Esophagus (tissue), 2 donors: ENCODE measurements around the gene ZNF512B. TPM values are rescaled to one million over a fixed set of nuclear protein-coding genes. Genes with fewer than 3 reads are reported as not detected.
A peak's percentile ranks its signal among the peaks of the same experiment; 100 is the strongest.

Experiments
- H3K27ac ChIP-seq, 2 donors: one replicate each; pipeline ENCODE4 v1.5.1; 2013; ENCODE audit warnings: low read depth in 2 of 2, mild to moderate bottlenecking in 2 of 2, inconsistent platforms in 1 of 2, low read length in 1 of 2, moderate library complexity in 1 of 2
- H3K27me3 ChIP-seq, 2 donors: one replicate each; pipeline ENCODE4 v1.6.1; 2013; ENCODE audit warnings: low read length in 2 of 2, control low read depth in 1 of 2, mild to moderate bottlenecking in 1 of 2; ENCODE audit not compliant: insufficient read depth in 2 of 2, control insufficient read depth in 1 of 2
- H3K36me3 ChIP-seq, 2 donors: one replicate each; pipeline ENCODE4 v1.6.1; 2013; ENCODE audit warnings: low read length in 1 of 2; ENCODE audit not compliant: control insufficient read depth in 2 of 2, insufficient read depth in 2 of 2
- H3K4me1 ChIP-seq, 2 donors: one replicate each; pipeline ENCODE4 v1.6.1; 2013; ENCODE audit warnings: low read length in 1 of 2; ENCODE audit not compliant: control insufficient read depth in 2 of 2, insufficient read depth in 2 of 2
- H3K4me3 ChIP-seq, 2 donors: one replicate each; pipeline ENCODE4 v1.5.1; 2013; ENCODE audit warnings: low read length in 2 of 2, mild to moderate bottlenecking in 2 of 2, low read depth in 1 of 2, moderate library complexity in 1 of 2
- H3K9me3 ChIP-seq, 2 donors: one replicate each; pipeline ENCODE4 v1.6.1; 2013; ENCODE audit warnings: mild to moderate bottlenecking in 2 of 2, low read depth in 1 of 2, low read length in 1 of 2, moderate library complexity in 1 of 2; ENCODE audit not compliant: control insufficient read depth in 2 of 2, insufficient read depth in 1 of 2
- WGBS, 2 donors: extraction: QIAGEN DNeasy Blood & Tissue Kit; methylation state at CpG; one replicate each; pipeline ENCODE4 v1.1.7; 2013; 5-methylcytosine and 5-hydroxymethylcytosine counted together
- polyA plus RNA-seq, 2 donors: library from polyadenylated mRNA; stranded (reverse); fragments of 200-250 nt; gene quantifications; one replicate each; pipeline ENCODE4 v1.2.3, GENCODE V29; 2013
- donor health status: healthy with polysubstance abuse.
- donor health status: Bipolar disorder and iron deficiency.

The ZNF512B gene
- polyA plus RNA-seq, 2 donors = 10.1 to 18.3 TPM

GRCh38 chr20:63911176-63911575 is 58.6 kb downstream of the ZNF512B start:
- Histone ChIP-seq H3K4me1 (peaks cover 0 to 8% of the 10 kb centered on the region in 2 donors), H3K4me3 (no peak overlapping the region), H3K27me3 (no peaks in the 10 kb centered on the region), H3K9me3 (no peaks in the 10 kb centered on the region), H3K36me3 (peaks cover 0 to 3% of the 10 kb centered on the region in 2 donors), H3K27ac (peak overlapping the region; percentile 88 to 96)
- WGBS, 2 donors = 24 to 34% methylated on average over 12 of the region's 12 CpGs

DNA sequence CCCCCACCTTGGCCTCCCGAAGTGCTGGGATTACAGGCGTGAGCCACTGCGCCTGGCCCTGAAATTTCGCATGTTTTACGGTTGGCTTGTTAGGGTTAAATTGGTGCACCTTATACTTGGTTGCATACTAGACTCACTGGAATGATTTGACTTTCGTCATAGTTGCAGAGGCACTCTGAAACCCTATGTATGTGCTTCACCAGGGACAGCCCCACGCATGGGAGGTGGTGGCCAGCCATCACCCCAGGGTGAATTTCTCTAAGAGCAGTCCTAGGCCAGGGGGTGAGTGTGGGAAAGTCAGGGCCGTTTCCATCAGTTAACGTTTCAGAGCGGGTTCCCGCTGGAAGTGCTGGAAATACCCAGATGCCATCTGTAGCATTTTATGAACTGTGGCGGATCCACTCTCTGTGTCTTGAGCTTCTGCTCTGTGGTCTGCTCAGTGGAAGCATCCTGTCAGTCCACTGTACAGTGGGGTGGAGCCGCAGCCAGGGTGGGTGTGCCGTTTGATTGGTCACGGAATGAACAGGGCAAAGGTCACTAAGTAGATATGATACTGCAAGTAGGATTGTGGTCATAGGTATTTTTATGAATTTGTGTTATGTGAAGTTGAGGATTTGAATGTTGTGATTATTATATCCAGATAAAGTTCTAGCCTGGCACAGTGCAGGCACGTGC is 61.6 kb downstream of the ZNF512B start:
- 63 to 76% methylated on average over 16 of the region's 16 CpGs for WGBS, 2 donors

More for the DNA sequence above, 61.6 kb downstream of the ZNF512B start:
- H3K36me3 ChIP-seq = peaks cover 0 to 3% of the 10 kb centered on the region in 2 donors
- no peak overlapping the region for H3K4me3 ChIP-seq
- H3K27ac ChIP-seq = peak overlapping the region in 1 of 2 donors; percentile 28
- peaks cover 0 to 8% of the 10 kb centered on the region in 2 donors for H3K4me1 ChIP-seq
- H3K27me3 ChIP-seq = no peaks in the 10 kb centered on the region
- no peaks in the 10 kb centered on the region for H3K9me3 ChIP-seq

Other genes with a start within 250 kb of the ZNF512B start
- gene LIME1, start 233.3 kb downstream of the ZNF512B start, polyA plus RNA-seq = 10 to 100 TPM; 12.6 to 24.5 TPM
- gene SLC2A4RG, start 230.2 kb downstream of the ZNF512B start, polyA plus RNA-seq = 10 to 100 TPM; 43.8 to 77.5 TPM
- gene ZBTB46, start 138.7 kb downstream of the ZNF512B start, polyA plus RNA-seq = 1 to 10 TPM in 1 of 2 donors, under 1 TPM in 1; 0.68 to 1.0 TPM
- under 1 TPM; 0.42 to 0.92 TPM for gene ABHD16B, start 108.4 kb downstream of the ZNF512B start, polyA plus RNA-seq
- 100 to 1,000 TPM in 1 of 2 donors, 10 to 100 TPM in 1; 82.0 to 107 TPM for gene TPD52L2, start 104.7 kb downstream of the ZNF512B start, polyA plus RNA-seq
- gene DNAJC5, start 74.8 kb downstream of the ZNF512B start, polyA plus RNA-seq = 10 to 100 TPM; 42.9 to 59.4 TPM
- 10 to 100 TPM; 40.6 to 47.3 TPM for gene UCKL1, start 13.5 kb downstream of the ZNF512B start, polyA plus RNA-seq
- 10 to 100 TPM in 1 of 2 donors, 1 to 10 TPM in 1; 9.4 to 13.1 TPM for gene SAMD10, start 9.7 kb upstream of the ZNF512B start, polyA plus RNA-seq
- 10 to 100 TPM; 24.6 to 39.0 TPM for gene PRPF6, start 11.2 kb upstream of the ZNF512B start, polyA plus RNA-seq
- gene C20orf204, start 66.3 kb upstream of the ZNF512B start, polyA plus RNA-seq = under 1 TPM; 0.38 to 0.67 TPM
- 1 to 10 TPM; 3.1 to 7.5 TPM for gene SOX18, start 79.7 kb upstream of the ZNF512B start, polyA plus RNA-seq
- 10 to 100 TPM; 14.8 to 15.3 TPM for gene TCEA2, start 93.3 kb upstream of the ZNF512B start, polyA plus RNA-seq
- 1 to 10 TPM; 5.0 to 8.7 TPM for gene RGS19, start 109.6 kb upstream of the ZNF512B start, polyA plus RNA-seq
- gene OPRL1, start 110.2 kb upstream of the ZNF512B start, polyA plus RNA-seq = under 1 TPM; 0.13 to 0.14 TPM
- gene LKAAEAR1, start 114.5 kb upstream of the ZNF512B start, polyA plus RNA-seq = under 1 TPM in 1 of 2 donors, not detected in 1; 0.09 TPM
- not detected for gene NPBWR2, start 137.6 kb upstream of the ZNF512B start, polyA plus RNA-seq
- not detected for gene MYT1, start 194.5 kb upstream of the ZNF512B start, polyA plus RNA-seq